ENCODE measurements around the gene ZNF500.

The ZNF500 gene

DNA sequence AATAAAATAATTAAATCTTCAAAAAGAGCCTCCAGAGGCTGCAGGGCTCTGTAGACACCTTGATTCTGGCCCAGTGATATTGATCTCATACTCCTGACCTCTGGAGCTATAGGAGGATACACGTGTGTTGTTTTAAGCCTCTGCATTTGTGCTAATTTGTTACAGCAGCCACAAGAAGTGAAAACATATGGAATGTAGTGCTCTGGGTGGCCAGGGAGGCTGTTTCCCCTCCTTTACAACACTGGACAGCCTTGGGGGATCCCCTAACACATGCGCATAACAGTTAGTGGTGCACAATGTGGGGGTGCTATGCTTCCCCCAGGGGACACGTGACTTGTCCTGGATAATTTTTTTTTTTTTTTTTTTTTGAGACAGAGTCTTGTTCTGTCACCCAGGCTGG lies 4.7 kb upstream of the ZNF500 start:
- no peak for DNase-seq

DNA sequence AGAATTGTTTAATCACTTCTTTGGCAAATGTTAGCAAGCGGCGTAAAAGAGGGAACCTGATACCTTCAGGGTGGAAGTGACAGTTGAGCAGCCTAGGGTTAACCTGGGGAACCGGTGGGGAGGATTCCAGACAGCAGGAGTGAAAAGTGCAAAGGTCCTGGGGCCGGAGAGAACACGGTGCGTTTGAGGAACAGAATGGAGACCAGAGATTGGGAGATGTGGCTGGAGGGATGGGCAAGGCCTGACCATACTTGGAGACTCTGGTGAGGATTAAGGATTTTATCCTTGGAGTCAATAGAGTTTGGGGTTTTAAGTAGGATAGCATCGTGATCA lies 2.3 kb upstream of the ZNF500 start:
- DNase-seq = no peak

DNA sequence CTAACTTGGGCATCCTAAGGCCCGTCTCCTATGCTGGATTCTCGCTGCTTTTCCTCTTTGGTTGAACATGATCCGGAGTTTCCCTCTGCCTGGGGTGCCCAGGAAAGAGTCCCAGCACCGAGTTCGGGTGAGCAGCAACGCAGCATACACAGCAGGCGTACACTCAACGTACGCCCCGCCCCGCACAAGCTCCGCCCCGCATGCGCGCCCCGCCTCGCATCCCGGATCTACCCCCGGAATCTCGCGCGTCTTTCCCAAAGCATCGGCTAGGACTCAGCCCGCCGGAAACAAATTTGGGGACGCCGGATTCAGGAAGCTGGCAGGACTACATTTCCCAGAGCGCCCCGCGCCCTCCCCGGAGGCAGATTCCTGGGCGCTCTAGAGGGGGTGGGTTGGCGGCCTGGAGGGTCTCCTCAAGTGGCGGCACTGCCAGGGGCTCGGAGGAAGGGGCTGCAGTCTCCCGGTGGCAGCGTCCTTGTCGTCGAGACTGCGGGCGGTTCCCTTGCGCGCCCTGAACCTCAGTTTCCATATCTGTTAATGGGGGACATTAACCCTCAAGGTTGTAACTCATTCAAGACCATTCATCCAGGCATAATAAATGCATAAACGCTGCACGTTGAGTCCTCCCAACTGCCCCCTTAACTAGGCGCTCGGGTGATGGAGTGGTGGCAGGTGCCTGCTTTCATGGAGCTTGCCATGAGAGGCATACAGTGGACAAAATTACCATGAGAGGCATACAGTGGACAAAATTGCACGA lies 1.8 kb upstream of the ZNF500 start:
- peak; percentile 97 to 98 for DNase-seq

DNA sequence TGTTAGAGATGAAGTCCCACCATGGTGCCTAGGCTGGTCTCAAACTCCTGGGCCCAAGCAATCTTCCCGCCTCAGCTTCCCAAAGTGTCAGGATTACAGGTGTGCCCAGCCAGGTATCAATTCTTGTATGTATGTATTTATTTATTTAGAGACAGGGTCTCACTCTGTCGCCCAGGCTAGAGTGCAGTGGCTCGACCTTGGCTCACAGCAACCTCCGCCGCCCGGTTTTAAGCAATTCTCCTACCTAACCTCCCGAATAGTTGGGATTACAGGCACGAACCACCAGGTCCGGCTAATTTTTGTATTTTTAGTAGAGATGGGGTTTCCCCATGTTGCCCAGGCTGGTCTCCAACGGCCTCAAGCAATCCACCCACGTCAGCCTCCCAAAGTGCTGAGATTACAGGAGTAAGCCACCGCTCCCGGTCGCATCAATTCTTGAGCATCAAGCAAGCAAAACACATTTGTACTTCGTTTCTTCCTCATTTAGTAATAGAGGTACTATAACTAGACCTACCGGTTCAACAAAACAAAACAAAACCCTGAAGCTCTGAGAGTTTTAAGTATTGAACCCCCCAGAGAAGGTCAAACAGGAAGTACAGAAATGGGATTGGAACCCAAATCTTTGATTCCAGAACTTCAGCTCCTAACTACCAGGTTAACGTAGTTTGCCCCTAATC lies 1.0 kb upstream of the ZNF500 start:
- peak; percentile 48 to 58 for DNase-seq

DNA sequence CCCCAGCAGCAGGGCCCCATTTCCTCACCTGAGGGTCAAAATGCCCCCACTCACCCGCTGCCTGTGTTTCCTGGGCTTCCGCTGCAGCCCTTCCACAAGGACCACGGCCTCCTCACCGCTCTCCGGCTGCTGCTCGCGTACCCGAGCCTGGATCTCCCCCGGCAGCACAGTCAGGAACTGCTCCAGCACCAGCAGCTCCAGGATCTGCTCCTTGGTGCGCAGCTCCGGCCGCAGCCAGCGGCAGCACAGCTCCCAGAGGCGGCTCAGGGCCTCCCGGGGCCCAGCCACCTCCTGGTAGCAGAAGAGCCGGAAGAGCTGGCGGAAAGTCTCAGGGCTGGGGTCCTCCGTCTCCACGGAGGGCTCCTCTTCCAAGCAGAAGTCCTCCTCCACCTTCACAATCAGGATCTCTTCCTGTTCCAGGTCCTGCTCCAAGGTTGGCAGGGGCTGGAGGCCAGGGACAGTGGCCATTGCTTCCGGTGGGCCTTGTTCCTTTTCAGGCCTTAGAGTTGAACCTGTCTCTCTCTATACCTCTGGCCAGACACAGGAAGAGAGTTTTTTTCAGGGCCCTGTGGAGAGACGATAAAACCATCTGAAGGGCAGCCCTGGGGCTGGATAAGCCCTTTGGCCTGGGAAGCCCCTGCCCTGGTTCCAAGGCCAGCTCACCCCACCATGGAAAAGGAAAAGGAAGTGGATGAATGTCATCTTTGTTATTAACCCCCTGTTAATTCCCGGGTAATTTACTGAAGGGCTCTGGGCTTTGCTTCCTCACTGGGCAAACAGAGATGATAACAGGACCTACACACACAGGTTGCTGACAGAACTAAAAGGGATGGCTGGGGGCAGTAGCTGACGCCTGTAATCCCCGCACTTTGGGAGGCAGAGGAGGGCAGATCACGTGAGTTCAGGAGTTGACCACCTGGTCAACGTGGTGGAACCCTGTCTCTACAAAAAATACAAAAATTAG lies 1.2 kb downstream of the ZNF500 start:
- no peak for DNase-seq

DNA sequence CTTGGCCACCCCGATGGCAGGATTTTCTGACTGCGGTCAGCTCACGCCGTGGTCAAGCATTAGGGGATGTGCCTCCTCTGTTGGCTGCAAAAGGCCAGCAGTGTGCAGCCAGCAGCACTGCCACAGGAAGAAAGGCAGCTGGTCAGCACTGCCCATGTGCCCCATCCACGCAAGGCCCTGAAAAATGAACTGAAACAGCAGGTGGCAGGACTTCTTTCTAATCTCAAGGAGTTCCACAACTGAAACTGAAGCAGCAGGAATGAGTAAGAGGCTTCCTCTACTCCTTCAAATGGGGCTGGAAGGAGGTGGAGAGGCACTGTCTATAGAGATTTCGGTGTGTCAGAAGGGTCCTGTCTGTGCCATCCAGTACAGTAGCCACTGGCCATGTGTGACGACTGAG lies 3.2 kb downstream of the ZNF500 start:
- DNase-seq = no peak

DNA sequence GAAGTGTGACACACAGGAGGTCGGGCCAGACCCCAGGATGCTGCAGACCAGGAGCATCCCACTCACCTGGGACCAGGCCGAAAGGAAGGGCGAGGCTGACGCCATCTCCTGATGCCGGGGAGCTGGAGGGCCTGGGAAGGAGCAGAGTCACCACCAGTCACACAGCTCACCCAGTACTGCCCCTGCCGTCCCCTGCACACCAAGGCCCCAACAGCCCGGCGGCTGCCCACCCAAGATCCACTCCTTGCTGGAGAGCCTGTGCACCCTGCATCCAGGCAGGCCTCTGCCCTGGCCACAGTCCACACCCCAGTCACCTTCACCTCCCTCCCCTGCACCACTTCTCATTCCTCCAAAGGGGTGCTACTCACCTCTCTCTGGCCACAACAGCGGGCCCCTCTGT lies 4.8 kb downstream of the ZNF500 start:
- no peak for DNase-seq

DNA sequence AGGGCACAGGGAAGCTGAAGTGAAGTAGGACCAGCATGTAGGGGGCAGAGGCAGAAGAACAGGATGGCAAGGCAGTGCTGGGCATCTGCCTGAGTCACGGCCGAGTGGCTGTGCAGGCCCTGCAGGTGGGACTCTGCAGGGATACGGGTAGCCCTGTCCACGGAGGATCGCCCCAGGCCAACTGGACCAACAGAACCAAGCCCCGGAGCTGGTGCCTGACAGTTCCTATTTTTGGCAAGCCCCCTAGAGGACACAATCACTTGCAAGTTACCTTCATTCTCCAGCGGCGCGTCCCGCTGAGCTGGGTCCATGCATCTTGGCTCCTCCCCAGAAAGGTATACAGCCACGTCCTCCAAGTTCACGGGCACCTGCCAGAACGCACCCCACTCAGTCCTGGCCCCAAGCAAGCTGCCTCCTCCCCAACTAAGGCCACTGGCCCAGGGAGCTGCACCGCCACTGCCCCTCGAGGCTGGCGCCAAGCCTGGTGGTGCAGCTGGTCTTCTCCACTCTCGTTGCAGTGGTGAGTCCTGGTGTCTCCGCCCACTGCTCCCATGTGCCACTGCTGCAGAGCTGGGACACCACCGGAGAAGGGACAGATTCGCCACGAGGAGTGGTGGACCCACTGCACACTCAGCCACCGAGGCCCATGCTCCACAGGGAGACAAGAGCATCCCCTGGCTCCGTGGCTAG lies 6.6 kb downstream of the ZNF500 start:
- no peak for DNase-seq

DNA sequence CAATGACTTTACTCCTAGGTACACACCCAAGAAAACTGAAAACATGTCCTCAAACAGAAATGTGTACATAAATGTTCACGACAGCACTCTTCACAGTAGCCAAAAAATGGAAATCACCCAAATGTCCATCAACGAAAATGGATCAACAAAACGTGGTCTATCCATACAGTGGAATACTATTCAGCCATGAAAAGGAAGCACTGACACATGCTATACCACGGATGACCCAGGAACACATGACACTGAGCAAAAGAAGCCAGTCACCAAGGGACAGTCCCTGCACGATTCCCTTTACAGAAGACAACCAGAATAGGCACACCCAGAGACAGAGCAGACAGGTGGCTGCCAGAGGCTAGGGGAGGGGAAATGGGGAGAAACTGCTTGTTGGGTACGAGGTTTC lies 11.3 kb downstream of the ZNF500 start:
- no peak for DNase-seq

DNA sequence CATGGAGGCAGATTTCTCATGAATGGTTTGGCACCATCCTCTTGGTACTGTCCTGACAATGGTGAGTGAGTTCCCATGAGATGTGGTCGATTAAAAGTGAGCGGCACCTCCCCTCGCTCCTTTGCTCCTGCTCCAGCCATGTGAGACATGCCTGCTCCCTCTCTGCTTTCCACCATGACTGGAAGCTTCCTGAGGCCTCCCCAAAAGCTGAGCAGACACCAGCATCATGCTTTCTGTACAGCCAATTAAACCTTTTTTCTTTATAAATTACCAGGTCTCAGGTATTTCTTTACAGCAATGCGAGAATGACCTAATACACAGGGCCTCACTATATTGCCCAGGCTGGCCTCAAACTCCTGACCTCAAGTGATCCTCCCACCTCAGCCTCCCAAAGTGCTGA lies 12.1 kb downstream of the ZNF500 start:
- no peak for DNase-seq

DNA sequence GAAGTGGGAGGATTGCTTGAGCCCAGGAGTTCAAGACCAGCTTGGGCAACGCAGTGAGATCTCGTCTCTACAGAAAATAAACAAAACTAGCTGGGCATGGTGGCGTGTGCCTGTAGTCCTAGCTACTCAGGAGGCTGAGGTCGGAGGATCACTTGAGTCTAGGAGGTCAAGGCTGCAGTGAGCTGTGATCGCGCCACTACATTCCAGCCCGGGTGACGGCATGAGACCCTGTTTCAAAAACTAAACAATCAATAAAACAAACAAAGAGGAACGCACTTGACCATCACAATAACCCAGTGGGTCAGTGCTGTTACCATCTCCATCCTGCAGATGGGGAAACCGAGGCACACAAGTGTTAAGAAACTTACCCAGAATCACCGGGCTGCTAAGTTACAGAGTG lies 13.7 kb downstream of the ZNF500 start:
- DNase-seq = no peak

DNA sequence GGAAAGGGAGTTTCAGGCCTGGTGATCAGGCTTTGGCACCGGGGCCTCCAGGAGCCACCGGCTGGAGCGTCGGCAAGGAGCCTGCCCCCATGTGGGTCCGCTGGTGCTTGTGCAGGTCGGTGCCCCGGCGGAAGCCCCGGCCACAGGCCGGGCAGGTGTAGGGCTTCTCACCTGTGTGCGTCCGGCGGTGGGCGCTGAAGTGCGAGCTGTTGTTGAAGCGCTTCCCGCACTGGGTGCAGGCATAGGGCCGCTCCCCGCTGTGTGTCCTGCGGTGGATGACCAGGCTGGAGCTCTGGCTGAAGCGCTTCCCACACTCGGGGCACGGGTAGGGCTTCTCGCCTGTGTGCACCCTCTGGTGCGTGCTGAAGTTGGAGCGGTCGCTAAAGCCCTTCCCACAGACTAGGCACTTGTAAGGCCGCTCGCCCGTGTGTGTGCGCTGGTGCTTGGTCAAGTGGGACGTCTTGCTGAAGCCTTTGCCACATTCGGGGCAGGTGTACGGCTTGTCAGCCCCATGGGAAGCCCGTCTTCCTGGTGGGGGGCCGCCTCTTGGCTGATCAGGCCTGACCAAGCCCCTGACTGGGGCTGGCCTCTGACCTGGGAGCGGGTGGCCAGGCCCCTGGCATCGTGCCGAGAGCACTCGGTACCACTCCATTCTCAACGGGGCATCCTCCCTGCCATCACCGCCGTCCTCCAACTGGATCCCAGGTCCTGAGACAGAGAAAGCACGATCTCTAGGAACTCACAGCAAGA lies 14.4 kb downstream of the ZNF500 start:
- DNase-seq = no peak

DNA sequence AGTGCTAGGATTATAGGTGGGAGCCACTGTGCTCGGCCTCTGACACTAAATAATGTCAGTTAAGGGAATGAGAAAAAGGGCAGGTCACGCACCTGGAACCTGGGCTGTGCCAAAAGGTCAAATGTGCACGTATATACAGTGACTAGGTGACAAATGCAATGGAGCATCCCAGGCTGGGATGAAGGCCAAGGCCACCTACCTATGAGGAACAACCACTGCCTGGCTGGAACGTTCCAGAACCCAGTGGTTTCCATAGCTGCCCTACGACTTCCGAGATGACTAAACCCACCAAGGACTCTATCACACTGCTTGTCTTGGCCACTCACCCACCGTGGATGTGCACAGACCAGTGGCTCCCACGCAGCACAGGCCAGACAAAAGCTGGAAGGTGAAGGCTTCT lies 16.1 kb downstream of the ZNF500 start:
- DNase-seq = no peak

DNA sequence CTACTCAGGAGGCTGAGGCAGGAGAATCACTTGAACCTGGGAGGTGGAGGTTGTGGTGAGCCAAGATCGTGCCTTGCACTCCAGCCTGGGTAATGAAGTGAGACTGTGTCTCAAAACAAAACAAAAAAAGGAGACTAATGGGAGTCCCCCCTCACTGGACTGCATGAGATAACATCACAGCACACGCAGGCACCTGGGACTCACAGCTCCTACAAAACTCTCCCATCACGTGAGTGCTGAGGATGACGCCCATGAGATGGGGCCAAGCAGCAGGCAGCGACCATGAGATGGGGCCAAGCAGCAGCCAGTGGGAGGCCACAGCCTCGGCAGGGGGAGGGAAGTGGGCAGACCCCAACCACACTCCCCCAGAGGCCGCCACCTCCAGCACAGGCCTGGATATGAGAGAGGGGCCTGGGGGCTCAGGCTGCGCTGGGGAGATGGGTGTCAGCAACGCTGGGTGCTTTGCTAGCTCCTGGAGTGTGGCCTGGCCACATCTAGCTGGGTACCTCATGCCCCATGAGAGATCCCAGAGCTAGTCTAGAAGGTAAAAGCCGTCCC lies 17.2 kb downstream of the ZNF500 start:
- no peak for DNase-seq

DNA sequence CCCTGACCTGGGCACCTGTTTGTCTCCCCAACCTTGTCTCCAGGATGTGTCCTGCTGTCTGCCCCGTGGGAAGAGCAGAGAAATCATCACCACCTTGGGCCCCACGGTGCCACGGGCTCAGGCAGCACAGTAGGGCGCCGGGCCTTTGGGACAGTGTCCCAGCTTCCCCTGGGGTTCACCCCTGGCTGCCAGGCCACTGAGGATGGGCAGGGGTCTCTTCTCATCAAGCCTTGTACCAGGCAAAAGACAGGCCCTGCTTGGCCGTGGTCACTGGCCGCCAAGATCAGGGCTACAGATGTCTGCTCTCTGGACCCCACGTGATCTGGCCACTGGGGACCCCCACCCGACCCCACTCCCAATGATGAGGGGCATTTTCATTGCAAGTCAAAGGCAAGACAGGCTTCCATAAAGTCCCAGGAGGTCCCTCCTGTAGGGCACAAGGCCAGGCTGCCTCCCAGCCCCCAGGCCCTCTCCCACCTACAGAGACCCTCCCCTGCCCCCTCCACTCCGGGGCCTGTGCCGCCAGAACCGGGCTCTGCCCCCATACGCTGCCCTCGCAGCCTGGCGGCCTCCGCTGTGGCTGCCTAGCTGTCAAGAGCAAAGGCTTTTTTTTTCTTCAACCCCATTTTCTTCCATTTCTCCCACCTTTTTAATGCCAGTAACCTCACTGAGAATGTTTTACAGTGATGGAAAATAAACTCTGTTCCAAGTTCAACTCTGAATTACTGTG lies 18.1 kb downstream of the ZNF500 start:
- no peak for DNase-seq

DNA sequence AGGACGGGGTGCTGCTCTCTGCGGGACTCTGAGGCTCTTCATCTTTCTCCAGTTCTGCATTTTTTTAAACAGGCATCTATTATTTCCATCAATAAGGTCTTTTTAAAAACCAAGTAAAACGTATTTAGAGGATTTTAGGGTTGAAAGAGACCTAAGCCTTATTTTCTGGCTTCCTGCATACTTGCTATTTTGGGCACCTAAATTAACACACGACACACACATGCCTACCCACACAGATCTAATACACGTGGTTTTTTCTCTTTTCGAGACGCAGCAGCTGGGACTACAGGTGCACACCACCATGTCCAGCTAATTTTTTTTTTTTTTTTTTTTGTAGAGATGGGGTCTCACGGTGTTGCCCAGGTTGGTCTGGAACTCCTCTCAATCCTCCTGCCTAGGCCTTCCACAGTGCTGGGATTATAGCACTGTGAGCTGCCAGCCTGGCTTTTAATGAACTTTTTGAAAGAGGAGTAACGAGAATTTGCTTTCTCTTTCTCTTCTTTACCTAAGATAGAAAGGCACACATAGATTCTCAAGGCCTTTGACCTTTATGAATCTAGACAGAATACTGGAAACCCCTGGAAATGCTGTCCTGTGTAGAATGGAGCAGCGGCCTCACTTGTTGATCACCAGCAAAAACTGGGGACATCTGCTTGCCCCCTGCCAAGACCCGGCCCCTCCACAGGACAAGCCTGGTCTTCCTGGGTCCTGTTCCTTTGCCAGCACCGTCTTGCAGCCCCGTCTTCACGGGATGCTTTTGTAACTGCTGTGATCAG lies 18.9 kb downstream of the ZNF500 start:
- DNase-seq = no peak

DNA sequence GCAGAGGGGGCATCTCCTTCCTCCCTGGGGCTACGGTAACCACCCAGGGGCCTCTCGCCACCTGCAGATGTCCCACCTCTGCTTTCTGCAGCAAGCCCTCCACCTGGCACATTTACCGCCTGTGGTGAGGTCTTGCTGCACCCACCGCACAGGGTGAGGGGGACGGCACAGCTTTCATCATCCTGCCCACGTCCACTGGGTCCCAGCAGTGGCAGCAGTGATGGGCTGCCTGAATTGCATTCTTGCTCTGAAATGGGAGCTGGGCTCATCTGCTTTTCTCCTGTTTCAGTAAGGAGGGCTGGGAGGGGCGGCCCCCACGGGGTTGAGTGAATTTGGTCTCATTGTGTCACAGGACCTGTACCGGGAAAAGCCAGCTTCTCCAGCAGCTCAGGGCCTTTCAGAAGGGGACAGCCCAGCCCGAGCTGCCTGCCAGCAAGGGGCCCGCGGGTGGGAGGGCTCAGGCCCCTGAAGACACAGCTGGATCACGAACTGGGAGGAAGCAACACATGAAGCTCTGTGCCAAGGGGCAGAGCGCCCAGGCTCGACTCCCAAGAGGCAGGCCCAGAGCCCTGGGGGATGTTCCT lies 19.9 kb downstream of the ZNF500 start:
- no peak for DNase-seq

DNA sequence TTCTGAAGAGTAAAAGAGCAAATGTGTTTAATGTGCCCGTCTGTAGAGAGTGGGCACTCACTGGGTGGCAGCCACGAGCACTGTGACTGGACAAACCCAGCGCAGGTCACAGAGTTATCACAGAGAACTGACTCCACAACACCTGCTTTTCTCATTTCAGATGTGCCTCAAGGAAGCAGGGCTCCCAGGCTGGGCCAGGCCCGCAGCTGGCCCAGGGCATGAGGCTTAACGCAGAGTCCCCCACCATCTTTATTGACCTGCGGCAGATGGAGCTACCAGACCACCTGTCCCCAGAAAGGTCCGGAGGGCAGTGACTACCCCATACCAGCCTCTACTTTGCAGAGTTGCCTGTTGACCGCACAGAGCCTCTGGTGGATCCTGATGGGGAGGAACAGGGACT lies 20.7 kb downstream of the ZNF500 start:
- DNase-seq = no peak

DNA sequence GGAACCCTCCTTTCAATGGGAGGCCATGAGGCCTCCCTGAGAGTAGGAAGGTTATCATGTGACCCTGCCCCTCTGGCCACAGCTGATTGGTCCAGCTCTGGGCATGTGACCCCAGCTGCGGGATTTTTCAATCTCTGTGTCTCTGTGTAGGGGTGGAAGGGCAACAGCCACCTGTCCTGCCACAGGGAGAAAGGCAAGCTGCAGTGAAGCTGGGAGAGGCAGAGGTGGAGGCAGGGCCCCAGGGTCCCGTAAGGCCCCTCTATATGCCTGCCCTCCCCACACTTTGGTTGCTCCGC lies 21.7 kb downstream of the ZNF500 start:
- no peak for DNase-seq

All from inflammatory macrophage (primary cell).